MM.1S (cell line): ENCODE data around the gene MEA1.

Experiments used
- DNase-seq: peaks from one replicate; pipeline ENCODE4 v3.0.0-alpha.2; 2015
- H2AFZ ChIP-seq: fragments of 300-600 bp; sonication (generic); 2 replicates; pipeline ENCODE4 v1.6.0; 2016; ENCODE audit warnings: antibody characterized with exemption, low read length
- H3F3A ChIP-seq: fragments of 300-600 bp; sonication (generic); 2 replicates; pipeline ENCODE4 v1.6.1; 2016; ENCODE audit warnings: mild to moderate bottlenecking, antibody characterized with exemption, low read length, moderate library complexity, mixed read lengths; ENCODE audit not compliant: insufficient read depth
- H3K27ac ChIP-seq: fragments of 300-600 bp; sonication (generic); 2 replicates; pipeline ENCODE4 v1.5.1; 2016; ENCODE audit warnings: mild to moderate bottlenecking, low read length
- H3K27me3 ChIP-seq: fragments of 300-600 bp; sonication (generic); replicated peaks from 2 replicates; pipeline ENCODE4 v1.6.0; 2016; ENCODE audit warnings: low read length; ENCODE audit not compliant: insufficient read depth
- H3K36me3 ChIP-seq: fragments of 300-600 bp; sonication (generic); replicated peaks from 2 replicates; pipeline ENCODE4 v1.6.1; 2016; ENCODE audit warnings: mild to moderate bottlenecking, low read length, mixed read lengths; ENCODE audit not compliant: insufficient read depth
- H3K4me1 ChIP-seq: fragments of 300-600 bp; sonication (generic); 2 replicates; pipeline ENCODE4 v1.6.1; 2016; ENCODE audit warnings: low read length, mixed read lengths
- H3K4me2 ChIP-seq: fragments of 300-600 bp; sonication (generic); 2 replicates; pipeline ENCODE4 v1.6.0; 2016; ENCODE audit warnings: low read depth, low read length
- H3K4me3 ChIP-seq: fragments of 300-600 bp; sonication (generic); 2 replicates; pipeline ENCODE4 v1.5.1; 2016; ENCODE audit warnings: low read length, mixed read lengths
- H3K79me2 ChIP-seq: fragments of 300-600 bp; sonication (generic); 2 replicates; pipeline ENCODE4 v1.6.1; 2016; ENCODE audit warnings: mixed run types, low read length, mixed read lengths
- H3K9ac ChIP-seq: fragments of 300-600 bp; sonication (generic); 2 replicates; pipeline ENCODE4 v1.6.1; 2016; ENCODE audit warnings: low read length, mixed read lengths
- H3K9me2 ChIP-seq: fragments of 300-600 bp; sonication (generic); replicated peaks from 2 replicates; pipeline ENCODE4 v1.6.1; 2016; ENCODE audit warnings: mild to moderate bottlenecking, low read length, mixed read lengths; ENCODE audit not compliant: insufficient read depth
- H3K9me3 ChIP-seq: fragments of 300-600 bp; sonication (generic); replicated peaks from 2 replicates; pipeline ENCODE4 v1.6.1; 2016; ENCODE audit warnings: mild to moderate bottlenecking, low read length, mixed read lengths; ENCODE audit not compliant: insufficient read depth
- H4K20me1 ChIP-seq: fragments of 300-600 bp; sonication (generic); 2 replicates; pipeline ENCODE4 v1.6.1; 2016; ENCODE audit warnings: mild to moderate bottlenecking, low read length, moderate library complexity, mixed read lengths; ENCODE audit not compliant: insufficient read depth
- EZH2 ChIP-seq: fragments of 300-600 bp; sonication (generic); optimal IDR thresholded peaks from 2 replicates; pipeline ENCODE3; 2017; ENCODE audit warnings: low read depth, mild to moderate bottlenecking, antibody characterized with exemption, low read length, mixed read lengths
- EZH2phosphoT487 ChIP-seq: fragments of 300-600 bp; sonication (generic); IDR thresholded peaks from 2 replicates; pipeline ENCODE4 v1.6.1; 2018; ENCODE audit warnings: antibody characterized with exemption, low read length
- TF ChIP-seq, protein P1 (sequence below): fragments of 300-600 bp; sonication (generic); IDR thresholded peaks from 2 replicates; pipeline ENCODE4 v1.5.1; 2016; ENCODE audit warnings: antibody characterized with exemption, low read length, mixed read lengths

The MEA1 gene

DNA sequence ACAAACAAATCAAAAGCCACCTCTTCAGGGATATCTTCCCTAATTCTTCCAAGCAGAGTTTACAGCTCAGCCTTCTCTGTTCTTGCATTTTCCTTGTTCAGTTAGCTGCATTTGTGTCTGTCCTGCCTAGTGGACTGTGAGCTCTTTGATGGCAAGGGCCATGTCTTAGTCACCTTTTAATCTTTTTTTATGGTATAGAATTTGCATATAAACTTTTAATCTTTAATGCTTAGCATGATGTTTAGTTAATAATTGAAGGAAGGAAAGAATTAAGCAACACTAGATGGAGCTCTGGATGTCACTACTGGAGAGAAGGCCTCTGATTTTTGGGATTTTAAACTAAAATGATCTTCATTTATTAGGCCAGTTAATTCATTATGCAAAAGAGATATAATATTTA is 17.2 kb downstream of the MEA1 start:
- Histone ChIP-seq H3F3A (no peaks in the 10 kb centered on the region; the same call in 1 of the 2 replicates), H3K4me2 (no peak overlapping the region), H3K9me3 (no peaks in the 10 kb centered on the region), H3K27me3 (no peaks in the 10 kb centered on the region), H3K4me3 (no peak overlapping the region), H3K9me2 (no peaks in the 10 kb centered on the region), H3K27ac (no peak overlapping the region), H3K79me2 (no peaks in the 10 kb centered on the region), H3K9ac (no peak overlapping the region), H4K20me1 (no peaks in the 10 kb centered on the region), H2AFZ (no peak overlapping the region), H3K4me1 (no peaks in the 10 kb centered on the region), H3K36me3 (no peaks in the 10 kb centered on the region)
- TF ChIP-seq EZH2: no peak
- TF ChIP-seq, protein P1, sequence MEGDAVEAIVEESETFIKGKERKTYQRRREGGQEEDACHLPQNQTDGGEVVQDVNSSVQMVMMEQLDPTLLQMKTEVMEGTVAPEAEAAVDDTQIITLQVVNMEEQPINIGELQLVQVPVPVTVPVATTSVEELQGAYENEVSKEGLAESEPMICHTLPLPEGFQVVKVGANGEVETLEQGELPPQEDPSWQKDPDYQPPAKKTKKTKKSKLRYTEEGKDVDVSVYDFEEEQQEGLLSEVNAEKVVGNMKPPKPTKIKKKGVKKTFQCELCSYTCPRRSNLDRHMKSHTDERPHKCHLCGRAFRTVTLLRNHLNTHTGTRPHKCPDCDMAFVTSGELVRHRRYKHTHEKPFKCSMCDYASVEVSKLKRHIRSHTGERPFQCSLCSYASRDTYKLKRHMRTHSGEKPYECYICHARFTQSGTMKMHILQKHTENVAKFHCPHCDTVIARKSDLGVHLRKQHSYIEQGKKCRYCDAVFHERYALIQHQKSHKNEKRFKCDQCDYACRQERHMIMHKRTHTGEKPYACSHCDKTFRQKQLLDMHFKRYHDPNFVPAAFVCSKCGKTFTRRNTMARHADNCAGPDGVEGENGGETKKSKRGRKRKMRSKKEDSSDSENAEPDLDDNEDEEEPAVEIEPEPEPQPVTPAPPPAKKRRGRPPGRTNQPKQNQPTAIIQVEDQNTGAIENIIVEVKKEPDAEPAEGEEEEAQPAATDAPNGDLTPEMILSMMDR: no peak
- no peak for TF ChIP-seq EZH2phosphoT487
- no peak for DNase-seq

DNA sequence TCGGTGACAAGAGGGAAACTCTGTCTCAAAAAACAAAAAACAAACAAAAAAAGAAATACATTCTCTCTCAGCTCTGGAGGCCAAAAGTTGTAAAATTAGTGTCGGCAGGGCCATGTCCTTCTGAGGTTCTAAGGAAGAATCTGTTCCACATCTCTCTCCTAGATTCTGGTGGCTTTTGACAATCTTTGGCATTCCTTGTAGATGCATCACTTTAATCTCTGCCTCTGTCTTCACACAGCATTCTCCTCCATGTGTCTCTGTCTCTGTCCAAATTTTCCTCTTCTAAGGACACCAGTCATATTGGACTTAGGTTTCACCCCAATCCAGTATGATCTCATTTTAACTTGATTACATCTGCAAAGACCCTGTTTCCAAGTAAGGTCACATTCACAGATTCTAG is 20.3 kb downstream of the MEA1 start:
- Histone ChIP-seq H3K9me3 (no peaks in the 10 kb centered on the region), H2AFZ (no peak overlapping the region), H3F3A (no peaks in the 10 kb centered on the region; the same call in 1 of the 2 replicates), H4K20me1 (no peaks in the 10 kb centered on the region), H3K4me3 (no peak overlapping the region), H3K27me3 (no peaks in the 10 kb centered on the region), H3K9ac (no peak overlapping the region), H3K36me3 (no peaks in the 10 kb centered on the region), H3K9me2 (no peaks in the 10 kb centered on the region), H3K4me1 (no peaks in the 10 kb centered on the region), H3K4me2 (no peak overlapping the region), H3K27ac (no peak overlapping the region), H3K79me2 (no peaks in the 10 kb centered on the region)
- no peak for DNase-seq
- TF ChIP-seq EZH2 (no peak), EZH2phosphoT487 (no peak)
- TF ChIP-seq, protein P1: no peak

DNA sequence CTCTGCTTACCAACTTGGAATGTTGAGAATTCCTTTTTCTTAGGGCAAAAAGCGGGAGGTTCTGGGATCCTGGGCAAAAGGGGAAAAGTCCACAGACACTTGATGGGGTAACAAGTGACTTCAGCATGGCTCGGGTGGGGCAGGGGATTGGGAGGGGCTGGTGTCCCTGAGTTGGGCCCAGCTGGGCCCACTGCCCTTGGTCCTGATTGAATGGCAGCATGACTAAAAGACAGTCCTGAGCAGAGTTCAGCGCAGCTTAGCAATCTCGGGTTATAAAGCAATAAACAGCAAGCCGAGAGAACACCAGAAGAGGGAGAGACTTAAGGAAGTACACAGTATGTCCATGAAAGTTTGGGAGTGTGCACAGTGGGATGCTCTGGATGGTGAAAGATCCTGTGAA is 23.8 kb downstream of the MEA1 start:
- no peak overlapping the region for H3K27ac ChIP-seq
- H3K4me1 ChIP-seq: no peaks in the 10 kb centered on the region
- H3K9me3 ChIP-seq: no peaks in the 10 kb centered on the region
- H3K27me3 ChIP-seq: no peaks in the 10 kb centered on the region
- H3K9ac ChIP-seq: no peak overlapping the region
- no peak for DNase-seq
- no peak for TF ChIP-seq EZH2
- no peak for TF ChIP-seq EZH2phosphoT487
- TF ChIP-seq, protein P1: no peak
- no peaks in the 10 kb centered on the region for H3K36me3 ChIP-seq
- no peaks in the 10 kb centered on the region for H3K9me2 ChIP-seq
- H3K4me3 ChIP-seq: no peak overlapping the region
- no peak overlapping the region for H2AFZ ChIP-seq
- no peaks in the 10 kb centered on the region for H3F3A ChIP-seq
- H3K4me2 ChIP-seq: no peak overlapping the region
- no peaks in the 10 kb centered on the region for H4K20me1 ChIP-seq
- H3K79me2 ChIP-seq: peaks cover 18% of the 10 kb centered on the region
